Right ventricle myocardium superior (tissue), 1 donor: ENCODE results near the gene PFKFB3. TPM values are rescaled to one million over a fixed set of nuclear protein-coding genes. Genes with fewer than 3 reads are reported as not detected.

Experiments used
- total RNA-seq: library from RNA; stranded (reverse); fragmentation: NEBNext Ultra II Directional; extraction: Animal tissue kit (Norgen Biotek cat#: 25700); gene quantifications from one replicate; pipeline ENCODE4 v1.2.1, GENCODE V29; 2021
- donor health status: DM: no; HTN: yes; CAD: no; lungs with severe emphysema.

PFKFB3 gene
- total RNA-seq, 1 donor from 2014 or later, result 24.7 TPM

Other genes with a start within 250 kb of the PFKFB3 start
- 8.2 TPM for gene IL15RA, start 225.4 kb upstream of the PFKFB3 start, total RNA-seq
- gene IL2RA, start 140.6 kb upstream of the PFKFB3 start, total RNA-seq, result 2.3 TPM
- gene RBM17, start 113.9 kb upstream of the PFKFB3 start, total RNA-seq, result 64.3 TPM